H9 (cell line): ENCODE measurements around the gene FOXQ1. TPM values are rescaled to one million over a fixed set of nuclear protein-coding genes. Genes with fewer than 3 reads are reported as not detected.

ENCODE experiments used
- DNase-seq: peaks from one replicate; pipeline ENCODE4 v3.0.0-alpha.2; 2017
- H2AFZ ChIP-seq: one replicate; pipeline ENCODE4 v1.6.1; 2013; ENCODE audit warnings: mild to moderate bottlenecking, low read length, control low read depth, moderate library complexity
- H2AK5ac ChIP-seq: 2 replicates; pipeline ENCODE4 v1.6.1; 2013; ENCODE audit warnings: low read length, control low read depth, mixed read lengths; ENCODE audit not compliant: insufficient read length
- H2BK120ac ChIP-seq: one replicate; pipeline ENCODE4 v1.6.1; 2013; ENCODE audit warnings: low read depth, mild to moderate bottlenecking, low read length, control low read depth, inconsistent platforms; ENCODE audit not compliant: poor library complexity, severe bottlenecking
- H2BK12ac ChIP-seq: 2 replicates; pipeline ENCODE4 v1.6.1; 2013; ENCODE audit warnings: low read length, control low read depth, mixed read lengths, low read depth; ENCODE audit not compliant: insufficient read length
- H2BK15ac ChIP-seq: 2 replicates; pipeline ENCODE4 v1.6.1; 2013; ENCODE audit warnings: low read depth, low read length, control low read depth
- H2BK20ac ChIP-seq: one replicate; pipeline ENCODE4 v1.6.1; 2013; ENCODE audit warnings: low read depth, mild to moderate bottlenecking, low read length, control low read depth, inconsistent platforms; ENCODE audit not compliant: poor library complexity, severe bottlenecking
- H2BK5ac ChIP-seq: 2 replicates; pipeline ENCODE4 v1.6.1; 2013; ENCODE audit warnings: low read length, control low read depth, mixed read lengths; ENCODE audit not compliant: insufficient read length
- H3K14ac ChIP-seq: 2 replicates; pipeline ENCODE4 v1.6.1; 2013; ENCODE audit warnings: low read length, control low read depth; ENCODE audit not compliant: insufficient read depth
- H3K18ac ChIP-seq: 2 replicates; pipeline ENCODE4 v1.6.1; 2013; ENCODE audit warnings: low read depth, mild to moderate bottlenecking, mixed read lengths, low read length, control low read depth; ENCODE audit not compliant: insufficient read length
- H3K23ac ChIP-seq: 2 replicates; pipeline ENCODE4 v1.6.1; 2013; ENCODE audit warnings: low read length, control low read depth, mixed read lengths, low read depth; ENCODE audit not compliant: insufficient read length
- H3K23me2 ChIP-seq: 2 replicates; pipeline ENCODE4 v1.6.1; 2013; ENCODE audit warnings: low read depth, mild to moderate bottlenecking, mixed read lengths, low read length, control low read depth; ENCODE audit not compliant: insufficient read length, poor library complexity, severe bottlenecking
- H3K27ac ChIP-seq: 2 replicates; pipeline ENCODE4 v1.5.1; 2013; ENCODE audit warnings: low read length, control low read depth, mixed read lengths, low read depth; ENCODE audit not compliant: insufficient read length
- H3K27me3 ChIP-seq: 2 replicates; pipeline ENCODE4 v1.6.1; 2013; ENCODE audit warnings: low read length, control low read depth, inconsistent platforms; ENCODE audit not compliant: insufficient read depth
- H3K4ac ChIP-seq: 2 replicates; pipeline ENCODE4 v1.6.1; 2013; ENCODE audit warnings: low read depth, mild to moderate bottlenecking, control low read depth, inconsistent platforms, low read length, moderate library complexity
- H3K4me1 ChIP-seq: 2 replicates; pipeline ENCODE4 v1.6.1; 2013; ENCODE audit warnings: low read length, control low read depth, inconsistent platforms; ENCODE audit not compliant: insufficient read depth
- H3K4me2 ChIP-seq: 2 replicates; pipeline ENCODE4 v1.6.1; 2013; ENCODE audit warnings: low read length, control low read depth, mixed read lengths; ENCODE audit not compliant: insufficient read length, insufficient read depth
- H3K56ac ChIP-seq: 2 replicates; pipeline ENCODE4 v1.6.1; 2013; ENCODE audit warnings: low read depth, mild to moderate bottlenecking, mixed read lengths, low read length, control low read depth; ENCODE audit not compliant: insufficient read length
- H3K79me1 ChIP-seq: 2 replicates; pipeline ENCODE4 v1.6.1; 2013; ENCODE audit warnings: low read depth, mild to moderate bottlenecking, moderate library complexity, low read length, control low read depth, inconsistent platforms; ENCODE audit not compliant: insufficient read depth, poor library complexity, severe bottlenecking
- H3K79me2 ChIP-seq: 2 replicates; pipeline ENCODE4 v1.6.1; 2013; ENCODE audit warnings: low read length, control low read depth, inconsistent platforms; ENCODE audit not compliant: insufficient read depth
- H3K9ac ChIP-seq: 2 replicates; pipeline ENCODE4 v1.6.1; 2013; ENCODE audit warnings: low read length, control low read depth, mixed read lengths; ENCODE audit not compliant: insufficient read length; ENCODE audit errors: extremely low read depth
- H3K9me3 ChIP-seq: one replicate; pipeline ENCODE4 v1.6.1; 2013; ENCODE audit warnings: low read depth, low read length, inconsistent platforms; ENCODE audit not compliant: control insufficient read depth
- H3T11ph ChIP-seq: one replicate; pipeline ENCODE4 v1.6.1; 2013; ENCODE audit warnings: mild to moderate bottlenecking, low read length, control low read depth, inconsistent platforms
- H4K20me1 ChIP-seq: one replicate; pipeline ENCODE4 v1.6.1; 2013; ENCODE audit not compliant: control insufficient read depth, insufficient read length, insufficient read depth
- H4K5ac ChIP-seq: 2 replicates; pipeline ENCODE4 v1.6.1; 2013; ENCODE audit warnings: low read depth, mild to moderate bottlenecking, mixed read lengths, low read length, control low read depth; ENCODE audit not compliant: insufficient read length
- H4K8ac ChIP-seq: replicated peaks from 2 replicates; pipeline ENCODE4 v1.6.1; 2013; ENCODE audit warnings: low read length, control low read depth, mixed read lengths, low read depth; ENCODE audit not compliant: insufficient read length
- H4K91ac ChIP-seq: 2 replicates; pipeline ENCODE4 v1.6.1; 2013; ENCODE audit warnings: low read depth, mild to moderate bottlenecking, moderate library complexity, mixed read lengths, low read length, control low read depth; ENCODE audit not compliant: insufficient read length
- H3K27ac Mint-ChIP-seq, 3 experiments: 2 replicates in 2 of 3; 3 replicates in 1 of 3; pipeline ENCODE4 v1.8.0; 2020 to 2021; ENCODE audit warnings: mixed read lengths in 3 of 3, mild to moderate bottlenecking in 1 of 3, moderate library complexity in 1 of 3
- H3K27me3 Mint-ChIP-seq: 2 replicates; pipeline ENCODE4 v1.8.0; 2021; ENCODE audit warnings: low read depth, mild to moderate bottlenecking, moderate library complexity, mixed read lengths
- H3K36me3 Mint-ChIP-seq, 3 experiments: 2 replicates in 2 of 3; 3 replicates in 1 of 3; pipeline ENCODE4 v1.8.0; 2020 to 2021; ENCODE audit warnings: low read depth in 3 of 3, mixed read lengths in 3 of 3; ENCODE audit not compliant: insufficient read depth in 1 of 3
- H3K4me1 Mint-ChIP-seq, 2 experiments: 2 replicates each; pipeline ENCODE4 v1.8.0; 2020; ENCODE audit warnings: mixed read lengths in 2 of 2
- H3K4me3 Mint-ChIP-seq, 2 experiments: 2 replicates in 1 of 2; 3 replicates in 1 of 2; pipeline ENCODE4 v1.8.0; 2020 to 2021; ENCODE audit warnings: mild to moderate bottlenecking in 2 of 2, mixed read lengths in 2 of 2, moderate library complexity in 1 of 2
- H3K9me3 Mint-ChIP-seq, 2 experiments: 2 replicates in 1 of 2; 3 replicates in 1 of 2; pipeline ENCODE4 v1.8.0; 2020; ENCODE audit warnings: mild to moderate bottlenecking in 2 of 2, mixed read lengths in 2 of 2, moderate library complexity in 1 of 2
- CTCF ChIP-seq: fragments of 200-600 bp; sonication (generic); conservative IDR thresholded peaks from 3 replicates; pipeline ENCODE4 v1.8.0; 2021; ENCODE audit warnings: antibody characterized with exemption, mild to moderate bottlenecking
- WGBS: extraction: QIAGEN DNeasy Blood & Tissue Kit; methylation state at CpG from one replicate; pipeline ENCODE4 v1.1.7; 2013; ENCODE audit warnings: missing lambda C conversion rate, low lambda C conversion rate, mixed read lengths; ENCODE audit not compliant: insufficient read length; ENCODE audit errors: extremely low coverage; 5-methylcytosine and 5-hydroxymethylcytosine counted together
- total RNA-seq: library from RNA; stranded (reverse); gene quantifications from 2 replicates; pipeline ENCODE4 v1.2.1, GENCODE V29; 2021

Gene FOXQ1
- total RNA-seq, 1 experiment from 2014 or later = 0.15 TPM

DNA sequence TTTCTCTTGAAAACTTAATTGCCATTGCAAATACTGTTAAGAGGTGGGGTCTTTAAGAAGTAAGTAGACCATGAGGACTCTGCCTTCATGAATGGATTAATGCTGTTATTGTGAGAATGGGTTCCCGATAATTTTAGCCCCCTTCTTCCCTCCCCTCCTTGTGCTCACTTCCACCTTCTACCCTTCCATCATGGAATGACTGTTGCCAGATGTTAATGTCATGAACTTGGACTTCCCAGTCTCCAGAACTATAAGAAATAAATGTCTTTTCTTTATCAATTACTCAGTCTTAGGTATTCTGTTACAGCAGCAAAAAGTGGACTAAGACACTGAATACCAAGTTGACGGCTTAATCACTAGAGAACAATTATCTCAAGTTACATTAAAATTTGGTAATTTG, 5.8 kb upstream of the FOXQ1 start:
- Histone ChIP-seq H3K56ac (no peak overlapping the region), H4K5ac (no peak overlapping the region), H3K23ac (no peak overlapping the region), H3K4me2 (no peak overlapping the region), H3K79me1 (no peaks in the 10 kb centered on the region), H4K20me1 (no peaks in the 10 kb centered on the region), H3K4ac (no peak overlapping the region), H3K27me3 (peaks cover 26% of the 10 kb centered on the region), H2BK120ac (no peak overlapping the region), H3K79me2 (no peaks in the 10 kb centered on the region), H3K9me3 (no peaks in the 10 kb centered on the region), H2BK12ac (no peak overlapping the region), H3K4me1 (no peaks in the 10 kb centered on the region), H2AFZ (no peak overlapping the region), H2AK5ac (no peak overlapping the region), H2BK20ac (no peak overlapping the region), H3K18ac (no peak overlapping the region), H3K9ac (no peak overlapping the region), H3T11ph (no peak overlapping the region), H4K8ac (no peak overlapping the region), H2BK15ac (no peak overlapping the region), H3K14ac (no peak overlapping the region), H2BK5ac (no peak overlapping the region), H3K23me2 (peaks cover 3% of the 10 kb centered on the region), H3K27ac (no peak overlapping the region), H4K91ac (no peak overlapping the region)
- H3K4me1 Mint-ChIP-seq = peaks cover 7 to 11% of the 10 kb centered on the region in 2 experiments
- H3K36me3 Mint-ChIP-seq = no peaks in the 10 kb centered on the region; a peak in 1 of 7 replicates
- WGBS = no CpG with 5 or more reads among the region's 2 CpGs
- TF ChIP-seq CTCF = no peak
- peaks cover 0 to 5% of the 10 kb centered on the region in 2 experiments; a peak in 4 of 5 replicates for H3K9me3 Mint-ChIP-seq
- H3K27me3 Mint-ChIP-seq = peaks cover 71% of the 10 kb centered on the region
- H3K4me3 Mint-ChIP-seq = no peak overlapping the region
- H3K27ac Mint-ChIP-seq = no peak overlapping the region
- no peak for DNase-seq
